Activated T-cell treated with anti-CD3 and anti-CD28 coated beads, Interleukin-2, amount 50 U/mL, for 72 hours (primary cell): Measurements from ENCODE around the gene GALNT2. TPM values are rescaled to one million over a fixed set of nuclear protein-coding genes. Genes with fewer than 3 reads are reported as not detected.
A peak's percentile ranks its signal among the peaks of the same experiment; 100 is the strongest.

ENCODE experiments used
- ATAC-seq, 2 donors: fragments of 150-1000 bp; cut with Tn5 transposase; replicated peaks in 1 of 2; 2 replicates each; pipeline ENCODE4 v1.10.0; 2021; ENCODE audit warnings: moderate library complexity in 2 of 2, mild to moderate bottlenecking in 1 of 2
- DNase-seq, 2 donors: peaks; one replicate each; pipeline ENCODE4 v3.0.0; 2021 to 2022; ENCODE audit warnings: mixed read lengths in 1 of 2
- H3K27ac Mint-ChIP-seq: one replicate; pipeline ENCODE4 v1.8.0; 2022; ENCODE audit warnings: mild to moderate bottlenecking, moderate library complexity, mixed read lengths
- H3K27me3 Mint-ChIP-seq: one replicate; pipeline ENCODE4 v1.8.0; 2022; ENCODE audit warnings: low read depth, mixed read lengths
- H3K36me3 Mint-ChIP-seq, 2 donors: one replicate each; pipeline ENCODE4 v1.8.0; 2022; ENCODE audit warnings: mixed read lengths in 2 of 2, mild to moderate bottlenecking in 1 of 2; ENCODE audit not compliant: insufficient read depth in 2 of 2
- H3K4me1 Mint-ChIP-seq: one replicate; pipeline ENCODE4 v1.8.0; 2022; ENCODE audit warnings: low read depth, mixed read lengths
- H3K4me3 Mint-ChIP-seq, 2 donors: one replicate each; pipeline ENCODE4 v1.8.0; 2022; ENCODE audit warnings: mild to moderate bottlenecking in 2 of 2, mixed read lengths in 2 of 2, moderate library complexity in 2 of 2
- H3K9me3 Mint-ChIP-seq, 2 donors: one replicate each; pipeline ENCODE4 v1.8.0; 2022; ENCODE audit warnings: mixed read lengths in 2 of 2
- total RNA-seq, 2 donors: library from RNA; stranded (reverse); gene quantifications; one replicate each; pipeline ENCODE4 v1.2.3, GENCODE V29; 2022

GALNT2 gene
- total RNA-seq, 2 donors from 2014 or later, result 50.2 to 67.6 TPM

- Mint-ChIP-seq H3K27ac (no peak overlapping the region), H3K9me3 (no peaks in the 10 kb centered on the region), H3K4me1 (peaks cover 6% of the 10 kb centered on the region), H3K36me3 (peaks cover 10 to 17% of the 10 kb centered on the region in 2 donors), H3K4me3 (no peak overlapping the region), H3K27me3 (no peaks in the 10 kb centered on the region)
- ATAC-seq (no peak), DNase-seq (no peak)
Observed at GRCh38 chr1:230261928-230262650, 195.1 kb downstream of the GALNT2 start.

GRCh38 chr1:230262867-230263567 lies 196.0 kb downstream of the GALNT2 start:
- no peak for DNase-seq
- Mint-ChIP-seq H3K27ac (no peak overlapping the region), H3K4me1 (peaks cover 15% of the 10 kb centered on the region), H3K9me3 (no peaks in the 10 kb centered on the region), H3K36me3 (peaks cover 10 to 16% of the 10 kb centered on the region in 2 donors), H3K27me3 (no peaks in the 10 kb centered on the region), H3K4me3 (no peak overlapping the region)
- ATAC-seq, result no peak

GRCh38 chr1:230263568-230264195 lies 196.6 kb downstream of the GALNT2 start:
- Mint-ChIP-seq H3K4me3 (no peak overlapping the region), H3K4me1 (peaks cover 19% of the 10 kb centered on the region), H3K9me3 (no peaks in the 10 kb centered on the region), H3K27ac (no peak overlapping the region), H3K27me3 (no peaks in the 10 kb centered on the region), H3K36me3 (peaks cover 10 to 16% of the 10 kb centered on the region in 2 donors)
- ATAC-seq, result no peak
- DNase-seq, result no peak

- Mint-ChIP-seq H3K27me3 (no peaks in the 10 kb centered on the region), H3K4me3 (no peak overlapping the region), H3K27ac (no peak overlapping the region), H3K36me3 (peaks cover 10 to 15% of the 10 kb centered on the region in 2 donors), H3K9me3 (no peaks in the 10 kb centered on the region), H3K4me1 (peaks cover 25% of the 10 kb centered on the region)
- no peak for ATAC-seq
- no peak for DNase-seq
Observed at GRCh38 chr1:230264342-230264741, 197.3 kb downstream of the GALNT2 start.

- ATAC-seq (no peak), DNase-seq (no peak)
- Mint-ChIP-seq H3K4me1 (peaks cover 34% of the 10 kb centered on the region), H3K9me3 (no peaks in the 10 kb centered on the region), H3K4me3 (no peak overlapping the region), H3K36me3 (peaks cover 10 to 13% of the 10 kb centered on the region in 2 donors), H3K27ac (no peak overlapping the region), H3K27me3 (no peaks in the 10 kb centered on the region)
Observed at GRCh38 chr1:230265200-230266115, 198.4 kb downstream of the GALNT2 start.

GRCh38 chr1:230266456-230266855 lies 199.4 kb downstream of the GALNT2 start:
- Mint-ChIP-seq H3K36me3 (peaks cover 10 to 15% of the 10 kb centered on the region in 2 donors), H3K4me1 (peaks cover 44% of the 10 kb centered on the region), H3K27ac (no peak overlapping the region), H3K9me3 (no peaks in the 10 kb centered on the region), H3K27me3 (no peaks in the 10 kb centered on the region), H3K4me3 (no peak overlapping the region)
- DNase-seq, result no peak
- no peak for ATAC-seq

- no peaks in the 10 kb centered on the region for H3K9me3 Mint-ChIP-seq
- H3K4me3 Mint-ChIP-seq, result no peak overlapping the region
- DNase-seq (no peak), ATAC-seq (no peak)
- no peaks in the 10 kb centered on the region for H3K27me3 Mint-ChIP-seq
- H3K27ac Mint-ChIP-seq, result no peak overlapping the region
- H3K4me1 Mint-ChIP-seq, result peaks cover 49% of the 10 kb centered on the region
- peaks cover 10 to 11% of the 10 kb centered on the region in 2 donors for H3K36me3 Mint-ChIP-seq
Observed at GRCh38 chr1:230267338-230268065, 200.5 kb downstream of the GALNT2 start.

- H3K9me3 Mint-ChIP-seq, result no peaks in the 10 kb centered on the region
- H3K36me3 Mint-ChIP-seq, result peaks cover 8 to 10% of the 10 kb centered on the region in 2 donors
- H3K27ac Mint-ChIP-seq, result no peak overlapping the region
- no peak overlapping the region for H3K4me3 Mint-ChIP-seq
- no peaks in the 10 kb centered on the region for H3K27me3 Mint-ChIP-seq
- H3K4me1 Mint-ChIP-seq, result peaks cover 60% of the 10 kb centered on the region
- DNase-seq (no peak), ATAC-seq (peak in 1 of 2 donors; percentile 27)
Observed at GRCh38 chr1:230268371-230269170, 201.5 kb downstream of the GALNT2 start.

GRCh38 chr1:230270185-230270558 lies 203.1 kb downstream of the GALNT2 start:
- Mint-ChIP-seq H3K36me3 (peaks cover 2 to 8% of the 10 kb centered on the region in 2 donors), H3K27me3 (no peaks in the 10 kb centered on the region), H3K27ac (no peak overlapping the region), H3K4me3 (peak overlapping the region; percentile 27 to 35), H3K9me3 (no peaks in the 10 kb centered on the region), H3K4me1 (peaks cover 72% of the 10 kb centered on the region)
- DNase-seq (peak in 1 of 2 donors; percentile 30), ATAC-seq (no peak)

GRCh38 chr1:230270559-230271281 lies 203.7 kb downstream of the GALNT2 start:
- Mint-ChIP-seq H3K36me3 (peaks cover 2 to 8% of the 10 kb centered on the region in 2 donors), H3K4me1 (peaks cover 72% of the 10 kb centered on the region), H3K9me3 (no peaks in the 10 kb centered on the region), H3K27ac (no peak overlapping the region), H3K27me3 (no peaks in the 10 kb centered on the region), H3K4me3 (peak overlapping the region; percentile 27 to 35)
- DNase-seq (no peak), ATAC-seq (peak; percentile 80 to 83)
